Lower lobe of right lung (tissue), 2 donors: Measurements from ENCODE around the gene TES. TPM values are rescaled to one million over a fixed set of nuclear protein-coding genes. Genes with fewer than 3 reads are reported as not detected.

ENCODE experiments used
- ATAC-seq, 2 donors: fragments of 200-7000 bp; cut with Tn5 transposase; one replicate each; pipeline ENCODE4 v1.9.1; 2020 to 2022; ENCODE audit warnings: mild to moderate bottlenecking in 2 of 2, moderate library complexity in 2 of 2
- DNase-seq: peaks from one replicate; pipeline ENCODE4 v3.0.0-alpha.2; 2020
- H3K27ac ChIP-seq: fragments of 200-600 bp; one replicate; pipeline ENCODE4 v1.8.0; 2022
- H3K27me3 ChIP-seq: fragments of 200-600 bp; one replicate; pipeline ENCODE4 v1.8.0; 2022; ENCODE audit warnings: low read depth
- H3K36me3 ChIP-seq: fragments of 200-600 bp; one replicate; pipeline ENCODE4 v1.8.0; 2022; ENCODE audit warnings: mild to moderate bottlenecking
- H3K4me1 ChIP-seq: fragments of 200-600 bp; one replicate; pipeline ENCODE4 v1.8.0; 2022
- H3K4me3 ChIP-seq: fragments of 200-600 bp; one replicate; pipeline ENCODE4 v1.8.0; 2022; ENCODE audit warnings: mild to moderate bottlenecking
- H3K9me3 ChIP-seq: fragments of 200-600 bp; one replicate; pipeline ENCODE4 v1.8.0; 2022
- intact Hi-C: fragments of 100-400 bp; cut with DNase I; formaldehyde crosslinking; loops from one replicate; pipeline ENCODE4 v1.11.0; 2022
- total RNA-seq: library from RNA; stranded (reverse); fragmentation: NEBNext Ultra II Directional; extraction: Animal tissue kit (Norgen Biotek cat#: 25700); gene quantifications from one replicate; pipeline ENCODE4 v1.2.1, GENCODE V29; 2021
- TF ChIP-seq, protein P1 (sequence below): fragments of 200-600 bp; IDR thresholded peaks from one replicate; pipeline ENCODE4 v1.8.0; 2022; ENCODE audit warnings: antibody characterized with exemption, mild to moderate bottlenecking
- donor health status: DM: no; HTN: yes; CAD: no; lungs with severe emphysema.

Gene TES
- total RNA-seq, 1 donor from 2014 or later = 74.5 TPM

DNA sequence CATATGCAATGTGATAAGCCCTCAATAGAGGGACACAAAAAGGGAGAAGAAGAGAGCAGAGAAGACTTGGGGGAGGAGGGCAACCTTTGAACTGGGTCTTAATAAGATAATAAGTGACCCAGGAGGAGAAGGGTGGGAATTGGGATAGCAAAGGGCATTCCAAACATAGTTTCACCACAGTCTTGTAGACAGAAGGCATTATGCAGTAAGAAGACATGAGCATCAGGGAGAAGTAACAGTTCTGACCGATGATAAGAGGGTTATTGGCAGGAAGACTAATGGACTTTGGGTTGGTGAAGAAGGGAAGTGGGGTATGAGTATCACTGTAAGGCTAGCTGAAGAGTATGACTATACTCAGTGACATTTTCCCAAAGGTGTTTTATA, 63.6 kb downstream of the TES start:
- intact Hi-C loops = no loop called here
- peaks cover 22% of the 10 kb centered on the region for H3K4me1 ChIP-seq
- no peaks in the 10 kb centered on the region for H3K27me3 ChIP-seq
- H3K36me3 ChIP-seq = no peaks in the 10 kb centered on the region
- ATAC-seq (no peak), DNase-seq (no peak)
- no peak overlapping the region for H3K4me3 ChIP-seq
- H3K27ac ChIP-seq = peak overlapping the region; percentile 8
- TF ChIP-seq, protein P1, sequence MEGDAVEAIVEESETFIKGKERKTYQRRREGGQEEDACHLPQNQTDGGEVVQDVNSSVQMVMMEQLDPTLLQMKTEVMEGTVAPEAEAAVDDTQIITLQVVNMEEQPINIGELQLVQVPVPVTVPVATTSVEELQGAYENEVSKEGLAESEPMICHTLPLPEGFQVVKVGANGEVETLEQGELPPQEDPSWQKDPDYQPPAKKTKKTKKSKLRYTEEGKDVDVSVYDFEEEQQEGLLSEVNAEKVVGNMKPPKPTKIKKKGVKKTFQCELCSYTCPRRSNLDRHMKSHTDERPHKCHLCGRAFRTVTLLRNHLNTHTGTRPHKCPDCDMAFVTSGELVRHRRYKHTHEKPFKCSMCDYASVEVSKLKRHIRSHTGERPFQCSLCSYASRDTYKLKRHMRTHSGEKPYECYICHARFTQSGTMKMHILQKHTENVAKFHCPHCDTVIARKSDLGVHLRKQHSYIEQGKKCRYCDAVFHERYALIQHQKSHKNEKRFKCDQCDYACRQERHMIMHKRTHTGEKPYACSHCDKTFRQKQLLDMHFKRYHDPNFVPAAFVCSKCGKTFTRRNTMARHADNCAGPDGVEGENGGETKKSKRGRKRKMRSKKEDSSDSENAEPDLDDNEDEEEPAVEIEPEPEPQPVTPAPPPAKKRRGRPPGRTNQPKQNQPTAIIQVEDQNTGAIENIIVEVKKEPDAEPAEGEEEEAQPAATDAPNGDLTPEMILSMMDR = no peak
- no peaks in the 10 kb centered on the region for H3K9me3 ChIP-seq

GRCh38 chr7:116277070-116277469, 66.7 kb downstream of the TES start:
- Histone ChIP-seq H3K4me1 (peaks cover 5% of the 10 kb centered on the region), H3K27me3 (no peaks in the 10 kb centered on the region), H3K9me3 (no peaks in the 10 kb centered on the region), H3K27ac (no peak overlapping the region), H3K4me3 (no peak overlapping the region), H3K36me3 (no peaks in the 10 kb centered on the region)
- TF ChIP-seq, protein P1 = no peak
- peak; percentile 63 to 68 for ATAC-seq
- intact Hi-C loops = no loop called here
- no peak for DNase-seq

DNA sequence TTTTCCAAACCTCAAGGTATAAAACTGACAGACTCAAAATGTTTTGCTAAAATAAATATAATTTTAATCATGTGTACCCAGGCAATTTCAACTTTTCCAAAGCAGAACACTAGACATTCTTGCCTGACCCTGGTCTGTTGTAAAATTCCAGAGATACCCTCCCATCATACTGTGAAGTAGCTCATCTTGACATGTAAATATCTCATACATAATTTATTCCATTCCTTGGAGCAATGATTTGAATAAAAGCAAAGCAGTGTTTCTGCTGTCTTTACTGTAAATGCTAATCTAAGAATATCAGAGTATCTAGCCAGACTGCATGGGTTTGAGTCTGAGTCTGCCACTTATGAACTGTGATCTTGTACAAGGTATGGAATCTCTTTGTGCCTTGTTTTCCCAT, 68.9 kb downstream of the TES start:
- DNase-seq (no peak), ATAC-seq (no peak)
- H3K9me3 ChIP-seq = no peaks in the 10 kb centered on the region
- H3K27ac ChIP-seq = no peak overlapping the region
- H3K27me3 ChIP-seq = no peaks in the 10 kb centered on the region
- no peaks in the 10 kb centered on the region for H3K4me1 ChIP-seq
- H3K4me3 ChIP-seq = no peak overlapping the region
- TF ChIP-seq, protein P1 = no peak
- intact Hi-C loops = no loop called here
- H3K36me3 ChIP-seq = no peaks in the 10 kb centered on the region

GRCh38 chr7:116280803-116281202, 70.5 kb downstream of the TES start:
- no peak for DNase-seq
- intact Hi-C loops = no loop called here
- Histone ChIP-seq H3K36me3 (no peaks in the 10 kb centered on the region), H3K4me1 (no peaks in the 10 kb centered on the region), H3K4me3 (no peak overlapping the region), H3K9me3 (no peaks in the 10 kb centered on the region), H3K27me3 (no peaks in the 10 kb centered on the region), H3K27ac (no peak overlapping the region)
- TF ChIP-seq, protein P1 = no peak
- ATAC-seq = no peak

DNA sequence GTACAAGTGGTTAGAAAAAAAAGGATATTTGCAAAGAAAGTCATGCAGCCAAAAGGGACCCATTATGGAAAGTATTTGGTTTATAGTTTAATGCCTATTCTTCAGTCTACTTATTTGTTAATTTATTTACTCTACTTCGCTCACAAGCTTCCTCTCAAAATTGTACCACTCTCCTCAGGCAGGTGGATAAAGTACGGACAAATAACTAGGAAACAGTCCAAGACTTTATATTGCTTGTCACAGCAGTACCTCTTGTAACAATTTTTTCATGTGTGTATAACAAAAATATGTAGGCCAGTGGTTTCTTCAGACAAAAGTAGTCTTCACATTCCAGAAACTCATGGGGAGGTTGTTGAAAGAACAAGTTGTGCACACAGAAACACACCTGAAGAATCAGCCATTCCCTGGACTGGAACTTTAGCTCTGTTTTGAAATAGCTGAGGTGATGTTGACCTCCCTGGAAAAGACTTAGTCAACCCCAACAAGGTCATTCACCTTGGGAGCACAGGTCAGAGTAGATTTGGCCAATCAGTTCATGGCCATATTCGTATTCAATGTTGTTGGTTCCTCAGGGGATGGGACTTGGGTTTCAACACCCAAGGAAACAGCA, 73.4 kb downstream of the TES start:
- no peak for DNase-seq
- intact Hi-C loops = no loop called here
- Histone ChIP-seq H3K27ac (peak overlapping the region; percentile 62), H3K4me3 (no peak overlapping the region), H3K4me1 (no peaks in the 10 kb centered on the region), H3K36me3 (no peaks in the 10 kb centered on the region), H3K27me3 (no peaks in the 10 kb centered on the region), H3K9me3 (no peaks in the 10 kb centered on the region)
- peak; percentile 89 to 90 for ATAC-seq
- TF ChIP-seq, protein P1 = no peak
